ENCODE results near the gene CCDC134. TPM values are rescaled to one million over a fixed set of nuclear protein-coding genes. Genes with fewer than 3 reads are reported as not detected.

Gene CCDC134
- total RNA-seq, 1 donor from 2014 or later, result 6.1 TPM

Other genes starting within 250 kb of the CCDC134 start
- not detected in 2 replicates for gene CSDC2, start 239.7 kb upstream of the CCDC134 start, total RNA-seq
- 2.3 and 3.6 TPM in 2 replicates for gene PMM1, start 210.8 kb upstream of the CCDC134 start, total RNA-seq
- gene DESI1, start 179.6 kb upstream of the CCDC134 start, total RNA-seq, result 16.5 and 26.7 TPM in 2 replicates
- 343 and 459 TPM in 2 replicates for gene XRCC6, start 179.4 kb upstream of the CCDC134 start, total RNA-seq
- 74.9 and 77.6 TPM in 2 replicates for gene SNU13, start 111.8 kb upstream of the CCDC134 start, total RNA-seq
- 0.51 and 2.0 TPM in 2 replicates for gene MEI1, start 101.2 kb upstream of the CCDC134 start, total RNA-seq
- gene SREBF2, start 32.4 kb downstream of the CCDC134 start, total RNA-seq, result 46.3 and 110 TPM in 2 replicates
- gene SHISA8, start 114.4 kb downstream of the CCDC134 start, total RNA-seq, result not detected in 2 replicates
- gene TNFRSF13C, start 126.1 kb downstream of the CCDC134 start, total RNA-seq, result not detected in 2 replicates
- 13.1 and 34.2 TPM in 2 replicates for gene CENPM, start 146.5 kb downstream of the CCDC134 start, total RNA-seq
- under 0.01 and 0.14 TPM in 2 replicates for gene SEPTIN3, start 168.8 kb downstream of the CCDC134 start, total RNA-seq
- gene WBP2NL, start 198.1 kb downstream of the CCDC134 start, total RNA-seq, result 0.34 TPM in 1 of 2 replicates, not detected in the other